ENCODE measurements around the gene TOMM20.
"Not testable (repeated sequence)": the region's sequence is repeated elsewhere in the genome, so short reads cannot be mapped to it uniquely, and the experiment has no call there.

Gene TOMM20

DNA sequence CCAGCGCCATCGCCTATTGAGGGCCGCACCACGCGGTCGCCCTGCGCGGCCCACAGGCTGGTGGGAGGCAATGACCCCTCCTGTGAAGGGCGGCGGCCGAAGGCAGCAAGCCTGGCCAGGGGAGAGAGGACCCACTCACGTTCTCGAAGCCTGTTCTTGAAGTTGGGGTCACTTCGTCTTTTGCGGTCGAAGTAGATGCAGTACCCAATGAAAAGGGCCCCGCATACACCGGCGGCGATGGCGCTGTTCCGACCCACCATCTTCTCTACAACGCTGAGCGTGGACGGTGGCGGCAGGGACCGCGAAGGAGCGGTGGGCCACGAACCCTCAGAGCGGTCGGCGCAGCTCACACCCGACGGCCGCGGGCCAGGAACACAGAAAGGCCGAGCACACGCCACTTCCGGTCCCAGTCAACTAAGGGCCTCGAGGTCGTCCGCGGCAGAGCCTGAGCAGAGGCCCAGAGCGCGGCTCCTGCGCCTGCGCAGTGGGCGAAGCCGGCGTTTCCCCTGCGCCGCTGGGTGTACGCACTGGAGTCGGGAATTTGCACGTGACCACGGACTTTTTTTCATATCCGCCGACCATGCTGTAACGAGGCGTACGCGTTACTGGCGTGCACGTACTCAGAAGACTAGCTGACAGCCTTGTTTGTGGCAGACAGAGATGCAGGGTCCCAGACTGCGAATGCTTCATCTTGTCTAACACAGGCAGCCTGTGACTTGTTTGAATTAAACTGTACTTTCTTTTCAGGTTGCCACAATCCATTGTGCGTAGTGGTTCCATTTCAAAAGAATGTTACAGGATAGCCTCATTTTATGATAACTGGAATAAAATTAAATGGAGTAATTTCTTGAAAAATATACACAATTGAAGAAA, at the start of gene TOMM20:
Gene TOMM20, minus strand, starts transcription at position 382 of the 873 bp plus-strand sequence. Its CDS starts 122 bp downstream, at position 260.
- DNase-seq (ENCODE audit: low spot score), result peak; percentile 96

DNA sequence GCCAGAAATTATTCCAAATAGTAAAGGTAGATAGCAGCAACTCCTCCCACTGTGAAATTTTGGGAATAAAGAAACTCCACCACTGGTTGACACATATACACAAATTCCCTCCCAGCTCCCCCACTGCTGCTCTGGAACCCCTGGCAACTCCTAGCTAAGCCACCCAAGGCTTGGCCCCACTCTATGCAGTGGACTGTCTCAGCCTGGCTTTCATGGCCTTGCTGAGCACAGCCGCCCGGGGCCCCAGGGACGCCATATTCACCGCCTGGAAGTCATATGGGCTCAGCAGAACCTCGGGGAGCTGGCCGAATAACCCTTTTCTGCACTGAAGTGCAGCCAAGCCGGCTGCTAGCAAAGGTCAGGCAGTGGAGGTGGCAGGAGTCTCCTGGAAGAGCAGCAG, 47.8 kb upstream of the TOMM20 start:
- no peak for DNase-seq (ENCODE audit: low spot score)

DNA sequence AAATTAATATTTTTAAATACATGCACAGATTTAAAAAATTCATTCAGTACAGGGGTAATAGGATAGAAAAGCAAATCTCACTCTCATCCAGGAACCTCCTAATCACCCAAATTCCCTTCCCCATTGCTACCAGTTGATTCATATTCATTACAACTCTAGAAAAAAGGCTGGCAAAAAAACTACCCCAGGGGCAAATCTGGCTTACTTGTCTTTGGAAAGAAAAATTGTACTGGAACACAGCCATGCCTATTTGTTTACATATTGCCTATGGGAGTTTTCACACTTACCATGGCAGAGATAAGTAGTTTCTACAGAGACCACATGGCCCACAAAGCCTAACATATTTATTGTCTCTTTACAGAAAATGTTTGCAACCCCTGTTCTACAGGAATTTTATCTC, 41.3 kb upstream of the TOMM20 start:
- no peak for DNase-seq (ENCODE audit: low spot score)

DNA sequence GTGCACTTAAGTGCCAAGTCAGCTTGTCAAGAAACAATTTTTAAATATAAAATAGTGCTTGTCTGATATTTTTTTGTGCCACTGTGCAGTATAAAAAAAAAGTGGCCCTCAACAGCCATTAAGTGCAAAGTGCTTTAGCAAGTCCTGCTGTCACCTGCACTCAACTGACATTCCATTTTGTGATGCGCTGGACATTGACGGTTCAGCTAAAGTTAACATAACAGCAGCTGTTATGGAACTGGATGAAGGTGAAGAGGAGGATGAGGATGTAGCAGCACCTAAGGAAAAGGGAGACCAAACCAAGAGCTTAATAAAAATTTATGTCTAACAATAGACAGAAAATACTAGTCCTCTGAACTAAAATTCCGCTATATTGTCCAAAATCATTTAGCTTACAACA, 39.7 kb upstream of the TOMM20 start:
- DNase-seq (ENCODE audit: low spot score), result no peak

DNA sequence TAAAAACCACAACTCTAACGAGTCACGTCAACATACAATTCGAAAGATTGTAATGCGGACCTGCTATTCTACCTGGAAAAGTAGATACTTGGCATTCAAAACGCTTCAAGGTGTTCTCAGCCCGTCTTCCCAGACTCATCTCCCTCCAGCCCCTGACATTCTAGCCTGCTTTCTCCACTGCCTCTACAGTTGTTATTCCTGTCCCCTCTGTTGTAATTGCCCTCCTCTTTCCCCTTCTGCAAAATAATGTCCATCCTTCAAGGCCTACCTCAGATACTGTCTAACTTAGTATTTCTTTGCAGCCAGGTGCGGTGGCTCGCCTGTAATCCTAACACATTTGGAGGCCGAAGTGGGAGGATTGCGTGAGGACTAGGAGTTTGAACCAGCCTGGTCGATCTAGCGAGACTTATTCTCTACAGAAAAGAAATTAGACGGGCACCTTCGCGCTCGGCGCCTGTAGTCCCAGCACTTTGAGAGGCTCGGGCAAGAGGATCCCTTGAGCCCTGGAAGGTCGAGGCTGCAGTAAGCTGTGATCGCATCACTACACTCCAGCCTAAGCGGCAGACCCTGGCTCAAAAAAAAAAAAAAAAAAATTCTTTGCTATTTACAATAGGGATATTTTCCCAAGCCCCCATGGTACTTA, 33.2 kb upstream of the TOMM20 start:
- DNase-seq (ENCODE audit: low spot score), result no peak

DNA sequence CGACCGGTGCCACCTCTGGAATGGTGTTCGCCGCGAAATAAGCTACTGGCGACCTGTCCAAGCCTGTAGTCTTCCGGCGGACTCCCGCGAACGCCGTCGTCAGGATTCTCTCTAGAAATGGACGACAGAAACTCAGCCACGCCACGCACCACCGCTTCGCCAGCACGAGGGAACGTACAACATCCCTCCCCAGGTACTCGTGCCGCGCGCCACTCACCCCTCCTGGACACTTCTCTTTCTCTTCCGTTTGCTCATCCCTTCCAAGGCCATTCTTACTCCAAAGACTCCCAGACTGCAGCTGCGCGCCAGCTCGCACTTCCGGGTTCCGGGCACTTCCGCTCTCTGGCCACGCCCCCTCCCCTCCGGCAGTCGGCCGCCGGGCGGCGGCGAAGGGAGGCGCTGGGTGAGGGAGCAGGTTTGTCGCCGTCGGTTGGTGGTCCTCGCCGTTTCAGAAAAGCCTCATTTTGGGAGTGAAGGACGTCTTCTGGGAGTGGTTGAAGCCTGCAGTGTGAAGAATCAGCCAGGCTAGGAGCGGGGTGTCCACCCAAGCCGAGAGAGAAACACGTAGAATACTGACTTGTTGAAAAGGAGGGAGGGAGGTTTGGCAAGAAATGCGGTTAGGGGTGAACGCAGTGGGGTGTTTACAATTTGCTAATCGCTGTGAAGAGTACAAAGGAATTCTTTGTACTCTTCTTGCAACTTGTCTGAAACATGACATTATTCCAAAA, 32.5 kb upstream of the TOMM20 start, which contains the start of gene RBM34:
Gene RBM34, minus strand, starts transcription at position 294 of the 728 bp plus-strand sequence. Its CDS starts 24 bp downstream, at position 270.
- DNase-seq (ENCODE audit: low spot score), result peak; percentile 91

DNA sequence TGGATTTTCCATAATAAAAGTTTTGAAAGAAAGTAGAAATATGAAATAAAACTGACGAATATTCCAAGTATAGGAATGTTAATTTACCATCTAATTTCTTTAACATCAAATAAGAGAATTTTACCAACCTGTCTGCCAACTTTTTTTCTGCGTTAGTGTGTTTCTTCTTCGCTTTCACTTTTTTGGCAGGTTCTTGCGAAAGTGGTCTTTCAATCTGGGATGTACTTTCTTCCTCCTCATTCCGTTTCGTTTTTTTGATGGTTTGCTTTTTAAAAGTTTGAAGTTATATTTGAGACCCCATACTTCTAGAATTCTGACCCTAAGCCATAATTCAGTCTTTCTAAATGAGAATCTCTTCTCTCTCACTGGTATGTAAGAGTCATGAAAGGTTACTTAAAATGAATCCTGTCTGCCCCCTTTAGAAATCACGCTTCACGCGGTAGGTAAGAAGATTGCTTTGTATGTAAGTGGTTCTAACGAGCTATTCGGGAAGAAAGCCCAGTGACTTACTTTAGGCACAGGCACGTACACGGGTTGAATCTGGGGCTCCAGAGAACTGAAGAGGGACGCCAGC, 31.8 kb upstream of the TOMM20 start:
- DNase-seq (ENCODE audit: low spot score), result no peak

DNA sequence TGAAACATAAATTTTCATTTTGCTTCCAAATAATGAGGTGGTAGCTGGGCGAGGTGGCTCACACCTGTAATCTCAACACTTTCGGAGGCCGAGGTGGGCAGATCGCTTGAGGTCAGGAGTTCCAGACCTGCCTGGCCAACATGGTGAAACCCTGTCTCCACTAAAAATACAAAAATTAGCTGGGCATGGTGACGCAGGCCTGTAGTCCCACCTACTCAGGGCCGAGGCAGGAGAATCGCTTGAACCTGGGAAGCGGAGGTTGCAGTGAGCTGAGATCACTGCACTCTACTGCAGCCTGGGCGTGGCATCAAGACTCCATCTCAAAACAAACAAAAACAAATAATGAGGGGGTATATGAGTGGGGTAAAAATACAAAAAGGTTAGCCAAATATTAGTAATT, 31.3 kb upstream of the TOMM20 start:
- not testable (repeated sequence) for DNase-seq (ENCODE audit: low spot score)

DNA sequence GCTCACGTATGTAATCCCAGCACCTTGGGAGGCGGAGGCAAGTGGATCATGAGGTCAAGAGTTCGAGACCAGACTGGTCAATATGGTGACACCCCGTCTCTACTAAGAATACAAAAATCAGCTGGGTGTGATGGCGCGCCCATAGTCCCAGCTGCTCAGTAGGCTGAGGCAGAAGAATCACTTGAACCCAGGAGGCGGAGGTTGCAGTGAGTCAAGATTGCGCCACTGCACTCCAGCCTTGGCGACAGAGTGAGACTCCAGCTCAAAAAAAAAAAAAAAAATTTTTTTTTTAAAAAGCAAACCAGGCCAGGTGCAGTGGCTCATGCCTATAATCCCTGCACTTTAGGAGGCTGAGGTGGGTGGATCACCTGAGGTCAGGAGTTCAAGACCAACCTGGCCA, 30.6 kb upstream of the TOMM20 start:
- DNase-seq (ENCODE audit: low spot score), result not testable (repeated sequence)

DNA sequence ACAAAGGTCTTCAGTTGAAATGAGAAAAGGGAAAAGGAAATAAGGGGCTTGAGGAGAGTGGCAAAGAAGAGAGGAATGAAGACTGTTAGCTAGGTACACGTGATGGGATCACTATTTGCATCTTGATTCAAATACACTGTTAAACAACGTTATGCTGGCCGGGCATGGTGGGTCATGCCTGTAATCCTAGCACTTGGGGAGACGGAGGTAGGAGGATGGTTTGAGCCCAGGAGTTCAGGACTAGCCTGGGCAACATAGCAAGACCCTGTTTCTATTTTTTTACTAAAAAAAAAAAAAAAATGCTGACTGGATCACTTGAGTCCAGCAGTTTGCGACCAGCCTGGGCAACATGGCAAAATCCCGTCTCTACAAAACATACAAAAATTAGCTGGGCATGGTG, 30.0 kb upstream of the TOMM20 start:
- DNase-seq (ENCODE audit: low spot score), result no peak

DNA sequence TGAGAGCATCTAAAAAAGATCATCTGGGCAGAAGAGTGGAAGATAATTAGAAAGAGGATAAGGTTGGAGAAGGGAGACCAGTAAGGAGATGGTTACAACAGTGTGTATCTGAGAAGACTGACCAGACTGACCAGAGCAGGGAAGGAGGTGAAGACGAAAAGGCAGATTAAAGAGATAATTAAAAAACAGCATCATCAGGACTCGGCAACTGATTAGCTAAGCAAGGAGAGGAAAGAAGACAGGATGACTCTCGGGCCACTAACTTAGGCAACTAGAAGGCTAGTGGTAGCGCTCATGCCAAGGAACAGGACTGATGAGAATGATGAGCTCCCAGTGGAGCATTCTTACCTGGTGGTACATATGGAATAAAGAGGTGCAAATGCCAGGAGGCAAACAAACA, 28.5 kb upstream of the TOMM20 start:
- DNase-seq (ENCODE audit: low spot score), result no peak

DNA sequence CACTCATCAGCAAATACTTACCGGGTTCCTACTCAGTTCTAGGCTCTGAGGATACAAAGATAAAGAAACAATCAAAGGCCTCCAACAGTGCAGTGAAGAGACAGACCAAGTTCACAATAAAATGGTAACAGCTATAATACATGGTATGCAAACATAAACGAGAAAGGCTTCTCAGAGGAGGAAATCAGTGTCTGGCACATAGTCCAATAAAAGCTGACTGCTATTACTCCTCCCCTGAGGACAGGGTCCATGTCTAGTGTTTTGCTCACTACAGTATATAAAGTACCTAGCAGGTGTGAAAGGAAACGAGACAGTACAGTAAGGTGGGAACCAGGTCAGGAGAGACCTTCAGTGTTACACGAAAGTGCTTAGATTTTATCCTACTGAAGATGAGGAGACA, 28.1 kb upstream of the TOMM20 start:
- DNase-seq (ENCODE audit: low spot score), result no peak

DNA sequence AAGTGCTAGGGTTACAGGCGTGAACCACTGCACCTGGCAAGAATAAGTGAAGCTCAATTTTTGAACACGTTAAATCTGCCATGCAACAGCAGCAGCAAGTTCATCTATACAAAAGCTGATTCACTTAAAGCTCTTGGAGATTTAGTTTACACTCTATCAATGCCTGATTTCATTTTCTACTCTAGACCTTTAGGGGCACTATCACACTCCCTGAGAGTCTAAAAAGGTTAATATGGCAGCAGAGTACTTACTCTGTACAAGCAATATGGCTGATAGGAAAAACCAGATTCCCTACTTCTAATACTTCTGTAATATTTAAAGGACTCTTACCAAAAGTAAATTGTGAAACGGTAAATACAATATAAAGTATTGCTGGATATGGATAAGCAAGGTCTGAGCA, 27.6 kb upstream of the TOMM20 start:
- no peak for DNase-seq (ENCODE audit: low spot score)

DNA sequence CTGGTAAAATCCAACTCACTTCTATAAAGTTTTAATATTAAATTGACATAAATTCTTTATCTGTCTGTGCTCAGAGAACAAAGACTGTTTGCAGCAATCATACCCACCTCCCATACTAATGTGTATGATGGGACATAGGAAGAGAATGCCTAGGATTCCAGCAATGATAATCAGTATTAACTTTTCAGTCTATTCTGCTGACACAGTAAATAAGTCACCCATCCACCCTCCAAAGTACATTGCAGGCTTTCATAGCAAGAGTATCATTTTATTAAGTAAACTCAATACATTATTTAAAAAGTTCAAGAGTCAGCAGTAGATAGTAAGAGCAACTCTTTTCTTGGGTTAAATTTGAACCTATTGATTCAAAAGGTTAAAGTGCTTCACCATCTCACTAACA, 23.6 kb upstream of the TOMM20 start:
- DNase-seq (ENCODE audit: low spot score), result no peak

DNA sequence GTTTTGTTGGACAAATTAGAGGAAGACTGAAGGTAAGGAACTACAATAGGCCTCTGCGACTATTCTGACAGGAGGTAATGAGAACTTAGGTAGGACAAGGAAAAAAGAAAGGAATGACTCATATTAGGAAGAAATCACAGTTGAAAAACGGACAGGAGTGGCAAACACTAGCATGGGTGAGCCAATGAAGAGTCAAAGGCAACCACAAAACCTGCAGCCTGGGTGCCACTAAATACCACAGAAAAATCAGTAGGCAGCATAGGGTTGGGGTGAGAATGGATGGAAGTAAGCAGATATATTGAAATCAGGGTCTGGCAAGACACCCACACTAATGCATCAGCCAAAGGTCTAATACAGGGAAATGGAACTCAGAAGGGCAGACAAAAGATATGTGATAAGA, 22.4 kb upstream of the TOMM20 start:
- no peak for DNase-seq (ENCODE audit: low spot score)

DNA sequence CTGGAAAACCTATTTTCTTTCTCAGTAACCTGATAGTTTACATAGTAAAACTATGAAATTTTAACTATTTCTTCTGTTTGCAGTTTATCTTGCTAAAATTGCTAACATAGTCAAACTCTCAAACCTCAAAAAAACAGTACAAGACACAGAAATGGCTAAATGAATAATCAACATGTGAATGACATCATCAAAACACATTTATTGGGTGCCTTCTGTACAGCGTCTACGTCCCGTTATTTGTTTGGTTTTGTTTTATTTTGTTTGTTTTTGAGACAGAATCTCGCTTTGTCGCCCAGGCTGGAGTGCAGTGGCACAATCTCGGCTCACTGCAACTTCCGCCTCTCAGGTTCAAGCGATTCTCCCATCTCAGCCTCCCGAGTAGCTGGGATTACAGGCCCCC, 21.2 kb upstream of the TOMM20 start:
- no peak for DNase-seq (ENCODE audit: low spot score)

DNA sequence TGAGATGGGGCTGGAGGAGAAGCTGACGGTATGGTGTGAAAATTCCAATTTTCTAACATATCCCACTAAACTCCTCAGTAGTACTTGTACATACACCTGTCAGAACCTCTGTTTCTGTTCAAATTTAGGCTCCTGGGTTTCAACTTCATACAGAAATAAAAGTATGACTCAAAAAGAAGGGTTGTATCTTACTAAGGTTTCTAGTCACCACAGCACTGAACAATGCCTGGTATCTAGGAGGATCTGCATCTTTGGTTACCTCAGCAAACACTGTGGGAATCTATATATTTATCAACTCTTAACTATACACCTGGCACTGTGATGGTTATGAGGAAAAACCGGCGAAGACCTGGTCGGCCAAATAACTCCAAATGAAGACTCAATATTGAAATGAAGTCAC, 18.6 kb upstream of the TOMM20 start:
- no peak for DNase-seq (ENCODE audit: low spot score)

DNA sequence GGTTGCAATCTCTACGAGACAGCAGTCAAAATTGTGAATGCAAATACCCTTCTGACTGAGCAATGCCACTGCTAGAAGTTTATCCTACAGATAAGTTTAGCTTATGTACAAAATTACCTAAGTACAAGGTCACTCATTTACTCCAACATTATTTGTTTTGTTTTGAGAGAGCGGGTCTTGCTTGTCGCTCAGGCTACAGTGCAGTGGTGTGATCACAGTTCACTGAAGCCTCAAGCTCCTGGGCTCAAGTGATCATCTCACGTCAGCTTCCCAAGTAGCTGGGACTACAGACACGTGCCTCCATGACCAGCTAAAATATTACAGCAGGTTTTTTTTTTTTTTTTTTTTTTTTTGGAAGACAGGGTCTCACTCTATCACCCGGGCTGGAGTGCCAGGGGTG, 17.0 kb upstream of the TOMM20 start:
- DNase-seq (ENCODE audit: low spot score), result no peak

DNA sequence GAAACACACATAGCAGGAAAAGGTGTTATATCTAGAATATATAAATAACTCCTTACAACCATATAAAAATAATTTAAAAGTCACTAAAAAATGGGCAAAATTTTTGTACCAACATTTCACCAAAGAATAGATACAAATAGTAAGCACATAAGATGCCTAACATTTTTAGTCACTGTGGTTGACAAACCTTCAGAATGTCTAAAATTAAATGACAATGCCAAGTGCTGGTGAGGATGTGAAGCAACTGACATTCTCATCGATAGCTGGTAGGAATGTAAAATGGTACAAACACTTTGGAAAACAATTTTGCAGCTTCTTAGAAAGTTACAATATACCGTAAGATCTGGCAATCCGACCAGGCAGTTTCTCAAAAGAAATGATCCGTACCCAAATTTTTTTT, 14.4 kb upstream of the TOMM20 start:
- DNase-seq (ENCODE audit: low spot score), result no peak

DNA sequence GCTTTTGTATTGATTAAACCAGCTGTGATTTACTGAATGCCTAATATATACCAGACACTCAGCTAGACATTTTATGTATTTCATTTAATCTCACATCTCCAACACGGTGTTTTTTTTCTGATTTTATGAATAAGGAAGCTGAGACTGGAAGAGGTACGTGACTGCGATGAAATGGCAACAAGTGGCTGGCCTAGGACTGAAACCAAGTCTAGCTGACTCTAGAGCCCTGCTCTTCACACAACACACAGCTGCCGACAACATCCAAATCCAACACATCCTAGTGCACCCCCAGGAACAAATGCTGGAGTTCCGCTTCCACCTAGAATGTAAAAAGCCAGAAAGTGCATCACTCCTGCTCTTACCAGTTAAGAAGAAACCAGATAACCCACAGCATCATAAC, 10.7 kb upstream of the TOMM20 start:
- no peak for DNase-seq (ENCODE audit: low spot score)

DNA sequence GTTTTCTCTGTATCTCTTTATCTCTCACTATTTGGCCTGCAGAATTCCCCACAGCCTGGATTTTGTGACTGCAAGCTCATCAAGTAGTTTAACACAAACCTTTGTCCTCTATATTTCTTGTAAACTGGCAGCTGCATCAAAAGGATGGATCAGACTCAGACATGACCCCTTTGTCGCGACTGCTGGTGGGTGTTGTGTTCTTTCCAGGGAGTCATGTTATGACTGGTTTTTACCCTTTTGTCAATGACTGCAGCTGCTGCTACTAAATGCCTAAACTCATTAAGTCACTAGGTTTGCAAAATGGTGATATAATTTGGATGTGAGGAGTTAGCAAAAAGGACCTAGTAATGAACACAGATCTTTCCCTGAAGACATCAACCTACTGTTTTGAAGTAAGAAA, 10.2 kb upstream of the TOMM20 start:
- no peak for DNase-seq (ENCODE audit: low spot score)

DNA sequence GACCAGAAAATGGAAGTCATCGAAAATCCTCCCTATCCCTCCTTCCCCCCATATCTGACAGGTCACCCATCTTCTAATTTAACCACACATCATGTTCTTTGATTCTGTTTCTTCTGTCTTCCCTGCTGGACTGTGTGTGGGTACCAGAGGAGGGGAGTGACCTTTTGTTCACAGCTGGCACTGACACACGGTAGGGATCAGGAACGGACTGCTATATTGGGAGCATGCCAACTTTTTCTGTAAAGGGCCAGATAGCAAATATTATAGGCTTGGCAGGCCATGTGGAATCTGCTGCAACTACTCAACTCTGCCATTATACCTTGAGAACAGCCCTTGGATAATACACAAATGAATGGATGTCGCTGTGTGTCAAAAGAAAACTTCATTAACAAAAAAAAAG, 7.5 kb upstream of the TOMM20 start:
- no peak for DNase-seq (ENCODE audit: low spot score)

DNA sequence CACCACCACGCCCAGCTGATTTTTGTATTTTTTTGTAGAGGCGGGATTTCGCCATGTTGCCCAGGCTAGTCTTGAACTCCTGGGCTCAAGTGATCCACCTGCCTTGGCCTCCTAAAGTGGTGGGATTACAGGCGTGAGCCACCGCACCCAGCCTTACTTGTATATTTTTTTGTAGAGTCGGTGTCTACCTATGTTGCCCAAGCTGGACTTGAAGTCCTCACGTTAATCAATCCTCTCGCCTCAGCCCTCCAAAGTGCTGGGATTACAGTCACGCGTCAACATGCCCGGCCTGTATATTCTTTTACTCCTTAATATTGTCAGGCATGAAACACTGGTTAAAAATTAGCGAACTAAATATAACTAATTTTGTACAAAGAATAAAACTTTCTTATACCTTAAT, 5.5 kb upstream of the TOMM20 start:
- DNase-seq (ENCODE audit: low spot score), result no peak

All from hepatic stellate cell (primary cell).